GM19035 (cell line): Measurements from ENCODE around the gene DTWD2.
"Not testable (repeated sequence)": the region's sequence is repeated elsewhere in the genome, so short reads cannot be mapped to it uniquely, and the experiment has no call there.

ENCODE experiments used
- ATAC-seq: cut with Tn5 transposase; IDR thresholded peaks from one replicate; pipeline ENCODE4 v1.9.1; 2021; ENCODE audit not compliant: unreplicated experiment

Gene DTWD2

GRCh38 chr5:118882666-118883065 is 105.7 kb downstream of the DTWD2 start:
- no peak for ATAC-seq

GRCh38 chr5:118876852-118877251 is 111.5 kb downstream of the DTWD2 start:
- ATAC-seq: not testable (repeated sequence)

- ATAC-seq: no peak
Observed at GRCh38 chr5:118875131-118875530, 113.2 kb downstream of the DTWD2 start.

- no peak for ATAC-seq
Observed at GRCh38 chr5:118873417-118873816, 114.9 kb downstream of the DTWD2 start.

- ATAC-seq: no peak
Observed at GRCh38 chr5:118863345-118863744, 125.0 kb downstream of the DTWD2 start.

GRCh38 chr5:118862596-118862995 is 125.8 kb downstream of the DTWD2 start:
- no peak for ATAC-seq

DNA sequence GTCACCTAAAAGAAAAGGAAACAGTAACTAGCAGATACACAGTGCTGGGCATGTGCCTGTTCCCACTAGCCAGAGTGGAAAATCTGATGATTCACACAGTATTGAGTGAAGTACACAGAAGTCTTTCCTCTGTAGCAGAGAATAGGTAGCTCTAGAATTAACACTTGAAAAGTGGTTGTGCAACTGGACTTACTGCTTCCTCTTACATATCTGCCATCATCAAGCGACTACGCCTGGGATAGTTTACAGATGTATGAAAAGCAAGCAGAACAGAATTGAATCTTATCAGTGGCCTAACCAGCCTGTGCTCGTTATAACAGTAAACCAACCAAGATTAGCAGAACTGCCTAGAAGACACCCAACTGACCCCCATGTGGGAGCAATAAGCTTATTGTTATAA is 130.6 kb downstream of the DTWD2 start:
- ATAC-seq: no peak

GRCh38 chr5:118854819-118855218 is 133.5 kb downstream of the DTWD2 start:
- ATAC-seq: no peak

- ATAC-seq: not testable (repeated sequence)
Observed at GRCh38 chr5:118851785-118852184, 136.6 kb downstream of the DTWD2 start.

DNA sequence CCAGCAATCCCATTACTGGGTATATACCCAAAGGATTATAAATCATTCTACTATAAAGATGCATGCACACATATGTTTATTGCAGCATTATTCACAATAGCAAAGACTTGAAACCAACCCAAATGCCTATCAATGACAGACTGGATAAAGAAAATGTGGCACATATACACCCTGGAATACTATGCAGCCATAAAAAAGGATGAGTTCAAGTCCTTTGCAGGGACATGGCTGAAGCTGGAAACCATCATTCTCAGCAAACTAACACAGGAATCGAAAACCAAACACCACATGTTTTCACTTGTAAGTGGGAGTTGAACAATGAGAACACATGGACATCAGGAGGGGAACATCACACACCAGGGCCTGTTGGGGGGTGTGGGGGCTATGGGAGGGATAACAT is 138.8 kb downstream of the DTWD2 start:
- not testable (repeated sequence) for ATAC-seq

- no peak for ATAC-seq
Observed at GRCh38 chr5:118844351-118844750, 144.0 kb downstream of the DTWD2 start.

GRCh38 chr5:118834710-118835109 is 153.6 kb downstream of the DTWD2 start:
- no peak for ATAC-seq

- ATAC-seq: no peak
Observed at GRCh38 chr5:118832974-118833373, 155.4 kb downstream of the DTWD2 start.

DNA sequence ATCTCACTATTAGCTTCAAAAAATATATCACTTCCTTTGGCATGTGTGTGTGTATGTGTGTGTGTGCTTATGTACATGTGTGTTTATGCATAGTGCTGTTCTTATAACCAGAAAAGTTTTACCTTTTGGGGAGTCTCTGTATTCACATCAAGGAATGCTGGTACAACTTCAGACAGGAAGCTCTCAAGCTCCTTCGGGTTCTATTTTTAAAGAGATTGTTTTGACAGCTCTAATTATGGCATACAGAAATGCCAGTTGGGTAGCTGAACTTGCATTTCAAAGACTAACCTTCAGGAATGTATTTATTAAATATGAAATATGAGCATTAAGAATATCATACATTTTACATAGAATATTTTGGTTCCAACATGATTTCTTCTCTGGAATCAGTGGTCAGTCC is 163.1 kb downstream of the DTWD2 start:
- no peak for ATAC-seq

DNA sequence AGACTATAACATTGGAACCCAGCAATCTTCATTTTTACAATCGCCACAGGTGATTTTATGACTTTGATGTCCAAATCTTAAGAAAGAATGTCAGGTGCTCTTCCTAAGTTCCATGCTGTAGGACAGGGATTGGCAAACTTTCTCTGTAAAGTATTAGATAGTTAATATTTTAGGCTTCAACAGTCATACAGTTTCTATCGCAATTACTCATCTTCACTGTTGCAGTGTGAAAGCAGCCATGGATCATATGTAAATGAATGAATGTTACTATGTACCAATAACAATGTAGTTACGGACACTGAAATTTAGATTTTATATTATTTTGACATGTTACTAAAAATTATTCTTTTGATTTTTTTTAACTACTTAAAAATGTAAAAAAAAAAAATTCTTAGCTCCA is 169.7 kb downstream of the DTWD2 start:
- ATAC-seq: no peak

DNA sequence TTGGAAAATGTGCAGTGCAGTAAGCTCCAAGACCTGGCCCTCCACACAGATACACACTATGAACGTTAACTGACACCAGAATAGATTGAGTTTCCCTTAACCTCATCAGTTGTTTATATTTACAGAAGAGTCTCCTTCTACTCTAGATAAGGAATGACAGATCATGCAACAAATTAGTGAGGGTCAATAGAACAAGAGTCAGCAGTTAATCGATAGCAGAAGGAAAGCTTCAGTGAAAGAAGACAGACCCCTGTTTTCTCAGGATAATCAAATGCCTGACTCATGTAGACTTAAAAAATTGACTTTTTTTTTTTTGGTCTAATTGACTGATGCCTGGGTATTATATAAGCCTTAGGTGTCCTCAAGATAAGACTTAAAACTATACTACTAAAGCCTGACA is 179.9 kb downstream of the DTWD2 start:
- no peak for ATAC-seq

DNA sequence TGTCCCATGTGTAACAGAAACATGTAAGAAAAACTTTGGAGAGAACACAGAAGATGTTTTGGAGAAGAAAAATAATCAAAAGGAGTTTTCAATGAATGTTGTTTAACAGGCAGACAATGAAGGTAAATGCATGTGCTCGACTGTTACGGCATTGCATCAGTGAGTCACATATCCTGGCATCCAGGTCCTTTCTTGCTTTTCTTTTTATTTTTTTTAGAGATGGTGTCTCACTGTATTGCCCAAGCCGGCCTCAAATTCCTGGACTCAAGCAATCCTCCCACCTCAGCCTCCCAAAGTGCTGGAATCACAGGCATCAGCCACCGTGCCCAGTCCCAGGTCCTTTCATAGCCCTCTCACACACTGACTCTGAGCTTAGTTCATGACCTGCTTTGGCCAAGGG is 181.8 kb downstream of the DTWD2 start:
- ATAC-seq: no peak

- no peak for ATAC-seq
Observed at GRCh38 chr5:118802335-118802734, 186.0 kb downstream of the DTWD2 start.

GRCh38 chr5:118796081-118796480 is 192.3 kb downstream of the DTWD2 start:
- no peak for ATAC-seq

DNA sequence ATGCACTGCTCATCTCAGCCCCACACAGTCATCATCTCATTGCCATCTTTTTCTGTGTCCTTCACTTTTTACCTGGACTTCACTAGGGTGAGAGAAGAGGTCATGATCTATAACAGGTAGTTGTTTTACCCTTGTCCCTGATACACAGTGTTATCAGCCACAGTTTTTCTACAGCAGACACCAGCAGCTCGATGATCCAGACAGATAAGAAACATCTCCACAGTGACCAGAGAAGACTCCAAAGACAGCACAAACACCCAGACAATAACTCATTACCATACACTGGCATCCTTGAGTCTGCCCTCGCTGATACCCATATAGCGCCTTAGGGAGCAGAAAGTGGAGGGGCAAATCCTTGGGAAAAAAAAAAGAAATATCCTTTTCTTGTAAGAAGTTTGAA is 194.1 kb downstream of the DTWD2 start:
- ATAC-seq: no peak

DNA sequence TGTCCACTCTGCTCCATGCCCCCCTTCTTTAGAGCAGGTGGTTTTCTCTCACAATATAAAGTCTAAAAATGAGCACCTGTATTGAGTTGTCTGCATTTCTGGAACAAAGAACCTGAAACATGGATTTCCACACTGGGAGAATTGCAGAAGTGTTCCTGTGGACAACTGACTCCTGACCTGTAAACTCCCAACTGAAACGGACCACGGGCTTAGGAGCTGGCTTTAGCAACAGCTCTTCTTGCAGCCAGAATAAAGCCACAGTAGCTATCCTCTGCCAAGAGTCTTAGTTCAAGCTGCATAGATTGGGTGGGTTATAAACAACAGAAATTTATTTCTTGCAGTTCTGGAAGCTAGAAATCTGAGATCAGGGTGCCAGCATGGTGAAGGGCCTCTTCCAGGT is 194.7 kb downstream of the DTWD2 start:
- ATAC-seq: no peak

DNA sequence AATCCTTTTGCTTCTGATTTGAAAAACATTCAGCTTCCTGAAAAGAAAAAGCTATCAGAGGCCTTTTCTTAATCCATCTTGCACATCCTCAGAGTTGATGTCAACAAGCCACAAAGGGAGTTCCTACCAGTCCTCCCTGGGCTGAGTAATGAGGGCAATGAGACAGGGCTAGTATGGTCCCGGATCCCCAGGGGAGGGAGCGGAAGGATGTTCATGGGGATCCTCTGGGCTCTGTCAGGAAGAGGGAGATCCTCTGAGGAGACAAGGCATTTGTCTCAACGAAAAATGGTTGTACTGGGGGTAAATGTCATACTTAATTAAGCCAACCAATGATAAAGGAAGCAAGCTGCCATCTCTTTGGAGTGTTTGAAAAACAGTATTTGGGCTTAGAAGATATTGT is 195.3 kb downstream of the DTWD2 start:
- no peak for ATAC-seq

DNA sequence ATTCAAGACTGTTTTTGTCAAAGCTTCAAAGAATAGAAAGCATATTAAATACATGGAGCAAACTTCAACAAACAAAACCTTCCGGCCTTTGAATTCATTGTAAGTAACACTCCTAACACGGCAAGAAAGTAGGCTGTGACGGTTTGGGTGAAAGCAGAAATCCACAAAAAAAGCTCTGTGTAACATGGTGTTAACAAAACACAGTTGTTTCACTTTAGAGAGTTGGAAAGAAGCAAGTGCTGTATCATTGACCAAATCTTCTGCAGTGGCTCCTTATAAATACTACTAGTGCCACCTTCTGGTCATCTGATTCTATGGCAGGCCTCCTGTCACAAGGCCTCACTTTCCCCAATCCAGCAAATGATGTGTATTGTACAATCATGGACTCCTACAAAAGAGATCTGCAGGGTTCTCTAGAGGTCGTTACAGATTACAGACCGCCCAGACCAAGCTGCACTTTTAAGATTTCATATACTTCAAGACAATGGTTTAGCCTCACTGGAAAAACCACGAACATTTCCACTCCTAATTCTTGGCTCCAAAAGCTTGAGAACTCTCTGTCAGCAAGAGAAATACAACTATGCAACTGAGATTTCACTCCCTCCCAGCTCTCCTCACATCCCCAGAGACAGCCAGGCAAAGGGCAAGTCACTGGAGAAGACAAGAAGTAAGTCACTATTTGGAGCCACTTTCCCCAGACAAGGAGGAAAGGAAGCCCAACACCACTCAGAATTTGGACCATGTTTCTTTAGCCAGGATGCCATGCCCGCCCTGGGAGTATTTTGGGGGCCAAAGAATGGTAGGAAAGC is 196.2 kb downstream of the DTWD2 start:
- ATAC-seq: peak; percentile 97
